Right ventricle myocardium superior (tissue), 1 donor: ENCODE results near the gene SKAP1. TPM values are rescaled to one million over a fixed set of nuclear protein-coding genes. Genes with fewer than 3 reads are reported as not detected.
A peak's percentile ranks its signal among the peaks of the same experiment; 100 is the strongest.
"Not testable (repeated sequence)": the region's sequence is repeated elsewhere in the genome, so short reads cannot be mapped to it uniquely, and the experiment has no call there.

Source experiments
- ATAC-seq: fragments of 200-7000 bp; cut with Tn5 transposase; one replicate; pipeline ENCODE4 v1.9.1; 2020; ENCODE audit warnings: mild to moderate bottlenecking; ENCODE audit not compliant: poor library complexity
- DNase-seq: peaks from one replicate; pipeline ENCODE4 v3.0.0-alpha.2; 2020
- intact Hi-C: fragments of 100-400 bp; cut with DNase I; formaldehyde crosslinking; loops from one replicate; pipeline ENCODE4 v1.11.2; 2022
- total RNA-seq: library from RNA; stranded (reverse); fragmentation: NEBNext Ultra II Directional; extraction: Animal tissue kit (Norgen Biotek cat#: 25700); gene quantifications from one replicate; pipeline ENCODE4 v1.2.1, GENCODE V29; 2021
- donor health status: DM: no; HTN: yes; CAD: no; lungs with severe emphysema.

SKAP1 gene
- total RNA-seq, 1 donor from 2014 or later = 0.70 TPM

DNA sequence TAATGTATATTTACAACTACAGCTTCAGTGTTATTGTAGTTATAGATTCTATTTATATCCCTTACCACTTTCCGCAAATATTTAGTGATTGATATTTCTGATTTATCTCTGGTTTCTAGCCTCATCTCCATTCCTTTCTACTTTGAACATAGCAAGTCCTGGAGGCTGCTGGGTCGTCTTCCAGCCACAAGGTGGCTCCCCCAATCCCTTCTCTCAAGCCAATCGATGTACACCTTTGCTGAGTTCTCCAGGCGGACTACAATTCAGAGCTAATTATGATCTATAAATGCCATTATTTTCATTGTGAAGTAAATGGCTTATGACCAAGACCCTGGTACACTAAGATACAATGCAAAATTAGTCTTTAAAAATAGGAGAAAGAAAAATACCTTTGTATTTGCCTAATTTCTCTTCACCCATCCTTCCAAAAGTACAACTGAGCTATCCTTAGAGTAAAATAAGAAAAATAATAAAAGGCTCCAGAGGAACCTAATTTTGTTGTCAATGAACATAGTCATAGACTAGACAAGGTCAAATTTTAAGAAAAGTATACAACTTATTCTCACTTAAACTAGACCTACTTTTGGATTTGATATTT, 122.1 kb downstream of the SKAP1 start:
- ATAC-seq (peak; percentile 56), DNase-seq (peak; percentile 46)
- intact Hi-C loops = no loop called here

DNA sequence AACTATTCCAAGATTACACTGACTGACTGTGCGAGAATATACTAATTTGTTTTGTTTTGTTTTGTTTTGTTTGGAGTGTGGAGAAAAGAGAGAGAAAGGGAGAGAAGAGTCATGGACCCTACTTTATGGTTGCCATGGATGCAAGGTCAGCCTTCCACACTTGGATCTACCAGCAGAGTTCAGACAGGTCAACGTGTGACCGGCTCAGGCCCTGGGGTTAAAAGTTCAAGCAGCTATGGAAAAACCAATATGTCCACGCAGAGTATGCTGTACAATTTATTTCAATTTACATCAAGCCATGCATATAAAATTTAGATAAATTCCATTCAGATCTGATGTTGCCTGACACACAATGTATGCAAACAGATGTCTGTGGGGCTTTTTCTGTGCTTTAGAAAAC, 122.8 kb downstream of the SKAP1 start:
- intact Hi-C loops = no loop called here
- DNase-seq (no peak), ATAC-seq (no peak)

DNA sequence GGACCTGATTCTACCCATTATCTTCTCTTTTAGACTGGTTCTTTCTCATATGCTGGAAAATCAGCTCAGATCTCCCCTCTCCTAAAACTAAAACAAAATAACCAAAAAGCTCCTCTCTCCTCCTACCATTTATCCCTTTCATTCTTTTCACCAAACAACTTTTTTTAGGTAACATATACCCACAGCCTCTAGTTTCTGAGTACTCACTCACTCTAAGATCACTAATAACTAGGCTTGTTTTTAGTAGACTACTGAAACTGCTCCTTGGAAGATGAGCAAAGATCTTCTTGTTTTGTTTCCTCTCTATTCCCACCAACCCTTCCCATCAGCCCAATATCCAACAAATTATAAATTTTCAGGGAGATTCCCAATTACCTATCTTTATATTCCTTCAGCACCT, 129.0 kb downstream of the SKAP1 start:
- ATAC-seq = no peak
- DNase-seq = no peak
- intact Hi-C loops = no loop called here

DNA sequence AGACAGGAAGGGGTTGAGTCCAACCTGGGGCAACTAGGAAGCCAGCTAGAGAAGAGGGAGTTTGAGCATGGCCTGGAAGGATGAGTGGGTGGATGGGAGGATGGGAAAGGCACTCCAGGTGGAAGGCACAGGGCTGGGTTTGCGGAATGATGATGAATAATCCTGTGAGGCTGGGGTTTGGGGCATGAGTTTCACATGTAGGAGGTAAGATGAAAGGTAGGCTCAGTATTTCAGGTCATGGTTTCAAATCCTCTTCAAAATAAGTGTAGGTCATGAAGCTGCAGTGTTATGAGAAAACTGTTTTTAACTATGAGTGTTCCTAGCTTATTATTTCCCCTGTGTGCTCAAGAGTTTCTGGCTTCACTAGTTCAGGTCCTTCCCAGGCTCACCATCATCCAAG, 130.3 kb downstream of the SKAP1 start:
- no peak for ATAC-seq
- intact Hi-C loops = no loop called here

DNA sequence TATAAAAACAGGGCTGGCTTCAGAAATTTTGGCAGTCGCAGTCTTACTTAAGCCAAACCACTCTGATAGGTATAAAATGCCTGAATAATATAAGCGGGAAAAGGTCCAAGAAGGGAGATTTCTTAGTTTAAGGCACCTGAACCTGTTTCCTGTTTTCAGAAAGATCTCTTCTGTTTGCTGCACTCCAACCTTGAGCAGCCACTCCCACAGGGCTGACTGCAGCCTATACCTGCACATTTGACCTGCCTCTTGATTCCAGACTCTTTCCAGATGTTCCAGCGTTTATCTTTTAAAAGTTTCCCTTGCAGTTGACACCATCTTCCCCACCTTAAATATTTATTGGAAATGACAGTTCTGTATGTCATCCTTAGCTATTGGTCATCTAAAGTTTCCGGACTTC, 132.2 kb downstream of the SKAP1 start:
- no peak for DNase-seq
- intact Hi-C loops = no loop called here
- ATAC-seq = no peak

More for the DNA sequence above, 130.3 kb downstream of the SKAP1 start:
- DNase-seq = no peak

DNA sequence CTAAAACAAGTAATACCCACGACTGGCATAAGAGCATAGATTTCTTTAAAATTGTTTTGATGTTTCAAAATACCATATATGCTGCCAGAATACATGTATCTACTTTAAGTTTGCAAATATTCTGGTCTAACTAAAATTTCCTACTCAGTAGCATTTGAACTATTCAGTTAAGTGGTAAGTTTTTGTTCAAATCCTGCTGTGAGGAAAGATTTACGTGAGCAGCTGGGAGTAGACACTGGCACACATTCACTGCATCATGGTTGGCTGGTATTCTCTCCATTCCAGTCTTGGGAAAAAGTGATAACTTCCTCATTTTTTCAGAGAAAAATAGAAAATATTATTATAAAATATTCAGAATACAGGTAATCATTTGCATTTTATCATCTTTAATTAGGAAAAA, 133.6 kb downstream of the SKAP1 start:
- no peak for ATAC-seq
- intact Hi-C loops = no loop called here
- DNase-seq = no peak

DNA sequence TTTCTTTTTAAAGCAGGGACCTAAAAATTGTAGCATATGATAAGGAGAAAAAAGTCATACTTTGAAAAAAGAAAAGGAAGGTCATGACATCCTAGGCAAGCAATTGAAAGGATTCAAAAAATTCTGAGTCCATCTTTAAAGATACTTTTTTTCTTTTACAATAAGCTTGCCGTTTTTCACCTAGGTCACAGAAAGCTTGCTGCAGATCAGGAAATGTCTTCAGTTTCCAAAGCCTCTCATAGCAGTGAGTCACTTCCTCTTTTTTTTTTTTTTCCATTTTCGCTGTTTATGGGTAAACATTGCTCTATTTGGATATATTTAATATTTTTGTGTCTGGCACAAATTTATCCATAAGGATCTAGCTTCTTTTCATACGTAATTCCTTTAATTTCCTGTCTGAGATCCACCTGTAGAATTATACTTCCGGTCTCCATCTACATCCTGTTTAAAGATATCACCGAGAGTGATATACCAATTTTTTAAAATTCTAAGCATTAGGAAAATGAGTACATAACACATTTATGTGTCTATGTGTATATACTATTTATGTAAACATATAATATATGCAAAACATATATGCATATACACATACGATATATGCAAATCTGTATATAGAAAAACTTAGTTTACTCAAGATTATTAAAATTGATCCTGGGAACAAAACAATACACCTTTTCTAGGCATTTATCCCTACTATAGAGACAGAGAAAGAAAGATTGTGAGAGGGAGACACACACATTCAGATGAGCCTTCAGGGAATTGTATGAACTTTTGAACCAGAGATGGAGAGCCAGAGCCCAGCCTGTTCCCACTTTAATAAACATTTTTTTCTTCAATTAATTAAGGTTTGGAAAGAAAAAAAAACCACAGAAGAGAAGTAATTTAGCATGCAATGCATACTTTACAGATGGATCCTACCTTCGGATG, 134.4 kb downstream of the SKAP1 start:
- intact Hi-C loops = no loop called here
- DNase-seq (no peak), ATAC-seq (no peak)

DNA sequence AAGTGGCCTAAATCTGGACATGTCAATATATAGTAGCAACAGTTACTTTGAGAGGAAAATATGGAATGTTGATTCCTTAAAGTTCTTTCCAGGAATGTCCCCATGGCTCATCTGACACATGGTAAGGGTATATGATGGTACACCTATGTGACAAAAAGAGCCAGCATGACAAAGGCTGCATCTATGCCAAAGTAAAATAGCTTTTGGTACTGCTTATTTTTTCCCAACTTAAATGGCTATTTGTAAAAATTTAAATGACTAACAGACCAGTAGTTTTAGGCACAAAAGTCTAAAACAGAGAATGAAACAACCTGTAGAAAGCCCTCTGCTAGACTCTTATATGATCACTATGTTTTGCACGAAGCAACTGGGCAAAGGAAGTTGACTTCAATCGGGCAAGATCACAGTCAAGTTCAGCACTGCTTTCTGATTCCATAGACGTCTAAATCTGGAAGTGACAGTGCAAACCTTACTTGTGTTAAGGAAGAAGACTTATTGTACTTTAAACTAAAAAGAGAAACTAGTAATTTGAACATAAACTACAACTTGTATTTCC, 135.1 kb downstream of the SKAP1 start:
- intact Hi-C loops = no loop called here
- ATAC-seq (no peak), DNase-seq (no peak)

DNA sequence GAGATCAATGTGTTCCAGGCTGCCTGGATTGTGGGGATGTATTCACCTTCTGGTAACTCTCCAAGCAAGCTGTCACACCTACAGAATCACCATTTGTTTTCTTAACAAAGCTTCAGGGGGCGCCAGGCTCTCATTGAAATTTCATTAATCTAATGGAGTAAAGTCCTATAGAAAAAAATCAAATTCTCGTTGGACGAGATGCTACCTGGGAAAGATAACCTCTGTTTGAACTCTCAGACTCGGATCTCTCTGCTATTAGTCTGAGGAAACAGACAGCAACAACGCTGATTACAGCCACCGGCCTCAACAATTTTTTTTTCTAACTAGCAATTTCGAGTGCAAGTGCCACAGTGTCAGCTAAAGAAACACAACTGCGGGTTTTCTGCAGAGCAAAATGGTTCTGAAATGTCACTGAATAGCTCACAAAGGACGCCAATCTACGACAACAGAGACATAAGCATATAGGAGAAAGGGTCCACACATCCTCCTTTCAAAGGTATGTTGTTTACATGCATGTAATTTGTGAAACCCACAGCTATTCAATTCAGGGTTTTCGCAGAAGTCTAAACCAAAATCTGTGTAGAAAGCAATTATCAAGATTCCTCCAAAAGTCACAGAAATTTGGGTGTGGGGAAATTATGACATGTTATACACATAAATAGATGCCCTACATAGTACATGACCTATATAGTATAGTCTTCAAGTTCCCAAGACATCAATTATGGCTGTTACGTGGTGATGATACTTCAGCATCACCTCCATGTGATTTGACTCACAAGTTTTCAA, 135.8 kb downstream of the SKAP1 start:
- intact Hi-C loops = no loop called here
- no peak for ATAC-seq

DNA sequence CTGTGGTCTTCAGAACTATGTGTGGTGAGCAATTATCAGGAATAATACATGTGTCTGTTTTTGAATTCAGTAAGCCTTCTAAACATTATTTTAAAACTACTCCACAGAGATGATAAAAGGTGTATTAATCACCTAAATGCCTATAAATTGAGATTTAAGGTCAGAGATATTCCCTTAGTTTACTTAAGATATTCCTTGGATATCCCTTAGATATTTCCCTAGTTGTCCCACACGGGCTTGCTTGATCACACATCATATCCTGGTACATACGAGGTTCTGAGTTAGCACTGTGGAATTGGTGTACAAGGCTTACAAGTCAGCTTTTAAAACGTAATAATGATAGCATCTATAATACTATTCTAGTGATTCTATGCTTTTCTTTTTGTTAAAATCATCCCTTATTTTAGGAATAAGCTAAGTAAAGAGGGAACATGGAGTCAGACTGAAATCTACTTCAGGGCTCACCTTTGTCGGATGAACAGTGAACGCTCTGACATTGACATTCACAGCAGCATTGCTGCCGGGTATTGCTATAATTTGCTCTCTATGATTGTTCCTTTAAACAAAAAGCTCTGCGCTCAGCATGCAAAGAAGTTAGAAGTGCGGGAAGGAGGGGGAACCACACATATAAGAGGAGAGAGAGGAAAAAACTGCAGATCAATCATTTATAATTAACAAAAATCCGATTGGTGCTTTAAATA, 136.5 kb downstream of the SKAP1 start:
- ATAC-seq (no peak), DNase-seq (no peak)
- intact Hi-C loops = no loop called here

More for the DNA sequence above, 135.8 kb downstream of the SKAP1 start:
- DNase-seq = no peak

DNA sequence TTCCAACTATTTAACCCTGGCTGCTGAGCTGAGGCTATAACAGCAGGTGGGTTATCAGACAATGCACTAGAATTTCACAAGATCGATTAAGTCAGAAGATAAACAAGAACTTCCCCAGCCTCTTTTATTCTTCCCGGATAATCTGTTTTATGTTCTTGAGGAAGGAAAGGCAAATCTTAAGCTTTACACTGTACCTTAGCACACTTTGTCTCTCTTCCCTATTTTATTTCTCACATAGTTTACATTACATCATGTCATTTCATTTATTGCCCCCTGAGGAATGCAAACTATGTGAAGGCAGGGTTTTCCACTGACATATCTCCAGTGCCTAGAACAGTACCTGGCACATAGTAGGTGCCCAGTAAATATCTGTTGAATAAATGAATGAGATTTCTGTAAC, 139.6 kb downstream of the SKAP1 start:
- ATAC-seq (no peak), DNase-seq (no peak)
- intact Hi-C loops = no loop called here

DNA sequence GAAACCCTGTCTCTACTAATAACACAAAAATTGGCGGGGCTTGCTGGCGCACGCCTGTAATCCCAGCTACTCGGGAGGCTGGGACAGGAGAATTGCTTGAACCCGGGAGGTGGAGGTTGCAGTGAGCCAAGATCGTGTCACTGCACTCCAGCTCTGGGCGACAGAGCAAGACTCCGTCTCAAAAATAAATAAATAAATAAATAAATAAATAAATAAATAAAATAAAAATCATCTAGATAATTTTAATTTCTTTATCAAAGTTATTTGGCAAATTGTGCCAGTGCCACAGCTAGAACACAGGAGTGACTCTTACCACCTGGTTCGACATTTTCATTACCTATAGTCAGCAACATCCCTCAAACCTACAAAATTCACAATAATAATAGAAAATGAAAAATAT, 143.1 kb downstream of the SKAP1 start:
- DNase-seq, intact Hi-C loops, ATAC-seq: not testable (repeated sequence)

DNA sequence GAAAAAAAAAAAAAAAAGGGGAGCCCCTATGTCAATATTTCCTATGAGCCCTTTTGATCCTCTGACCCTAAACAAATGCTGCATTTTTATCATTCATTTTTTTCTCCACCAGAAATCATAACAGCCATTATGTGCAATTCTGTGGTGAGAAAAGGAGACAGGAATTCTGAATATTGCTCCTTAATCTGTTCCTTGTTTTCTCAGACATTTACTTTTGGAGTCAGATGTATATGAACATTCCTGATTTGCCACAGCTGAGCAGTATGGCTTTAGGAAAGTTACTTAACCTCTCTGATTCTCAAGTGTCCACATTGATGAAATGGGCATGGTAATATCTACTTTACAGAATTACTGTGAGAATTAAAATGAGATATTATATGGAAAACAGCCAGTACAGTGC, 144.4 kb downstream of the SKAP1 start:
- ATAC-seq = no peak

DNA sequence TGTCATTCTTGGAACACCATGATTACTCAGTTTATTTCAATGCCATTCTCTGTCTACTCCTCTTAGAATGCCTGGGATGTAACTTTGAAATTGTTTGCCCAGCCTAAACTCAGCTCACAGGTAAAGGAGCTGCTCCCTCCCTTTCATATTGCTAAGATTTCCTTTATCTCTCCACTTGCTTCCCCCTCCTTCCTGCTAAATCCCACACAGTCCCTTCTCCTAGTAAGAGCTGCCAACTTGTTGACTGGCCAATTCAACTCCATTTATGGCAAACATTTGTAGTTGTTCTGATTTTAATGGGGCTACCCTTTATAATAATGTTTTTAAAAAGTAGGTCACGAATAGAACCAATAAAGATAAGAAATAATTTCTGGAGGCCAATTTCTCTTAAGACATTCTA, 146.1 kb downstream of the SKAP1 start:
- no peak for DNase-seq
- no peak for ATAC-seq
- intact Hi-C loops = no loop called here

More for the DNA sequence above, 144.4 kb downstream of the SKAP1 start:
- DNase-seq = no peak
- intact Hi-C loops = no loop called here

DNA sequence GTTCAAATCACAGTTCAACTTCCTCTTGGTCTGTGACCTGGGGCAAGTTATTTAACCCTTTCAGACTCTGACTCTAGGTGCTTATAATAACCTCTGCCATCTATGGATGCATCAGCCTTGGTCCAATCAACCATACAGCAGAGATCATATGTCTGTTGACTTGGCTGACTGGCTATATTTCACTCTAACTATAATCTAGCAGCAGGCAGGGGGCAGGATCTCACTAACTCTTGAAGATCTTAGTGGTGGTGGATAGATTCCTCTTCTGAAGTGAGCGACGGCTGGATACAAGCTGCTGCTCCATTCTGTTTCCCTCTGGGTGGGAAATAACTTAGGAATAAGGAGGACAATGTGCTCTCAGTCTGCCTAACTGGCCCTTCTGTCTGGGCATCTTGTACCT, 146.6 kb downstream of the SKAP1 start:
- no peak for DNase-seq
- ATAC-seq = no peak
- intact Hi-C loops = no loop called here

DNA sequence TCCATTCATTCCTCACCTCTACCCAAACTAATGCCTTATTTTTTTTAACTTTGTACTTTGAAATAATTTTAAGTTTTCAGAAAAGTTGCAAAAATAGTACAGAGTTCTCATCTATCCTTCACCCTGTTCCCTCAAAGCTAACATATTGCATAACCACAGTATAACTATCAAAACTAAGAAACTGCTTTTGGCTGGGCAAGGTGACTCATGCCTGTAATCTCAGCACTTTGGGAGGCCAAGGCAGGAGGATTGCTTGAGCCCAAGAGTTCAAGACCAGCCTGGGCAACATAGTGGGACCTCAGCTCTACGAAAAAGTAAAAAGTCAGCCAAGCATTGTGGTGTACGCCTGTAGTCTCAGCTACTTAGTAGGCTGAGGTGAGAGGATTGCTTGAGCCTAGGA, 147.7 kb downstream of the SKAP1 start:
- intact Hi-C loops = no loop called here
- DNase-seq (no peak), ATAC-seq (no peak)

DNA sequence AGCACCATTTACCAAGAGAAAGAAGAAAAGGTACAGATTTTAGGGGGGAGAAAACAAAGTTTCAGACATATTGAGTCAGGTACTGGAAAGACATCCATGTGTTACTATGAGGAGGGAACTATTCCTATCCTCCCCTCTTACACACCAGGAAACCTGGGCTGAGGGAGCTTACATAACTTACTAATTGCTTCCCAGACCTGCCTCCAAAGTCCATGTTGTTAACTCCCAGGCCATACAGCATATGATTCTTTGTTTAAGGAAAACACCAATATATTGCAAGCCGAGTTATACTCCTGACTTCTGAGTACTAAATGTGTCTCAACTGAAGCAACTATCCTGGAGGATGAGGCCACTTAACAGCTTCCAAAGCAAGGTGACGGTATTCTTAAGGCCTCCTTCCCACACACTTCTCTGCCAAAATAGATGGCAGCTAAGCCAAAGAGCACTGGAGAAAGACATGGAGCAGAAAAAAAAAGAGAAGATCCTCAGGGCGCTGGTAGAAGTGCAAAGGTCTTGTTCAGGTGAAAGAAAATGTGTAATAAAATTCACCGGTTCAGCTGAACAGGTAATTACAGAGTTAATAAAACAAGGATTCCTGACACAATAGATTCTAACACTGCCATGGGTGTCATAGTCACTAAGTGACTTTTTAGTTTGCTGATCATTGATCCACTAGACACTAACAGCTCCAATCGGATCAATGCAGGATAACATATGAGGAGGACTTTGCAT, 151.1 kb downstream of the SKAP1 start:
- DNase-seq (no peak), ATAC-seq (no peak)
- intact Hi-C loops = no loop called here

DNA sequence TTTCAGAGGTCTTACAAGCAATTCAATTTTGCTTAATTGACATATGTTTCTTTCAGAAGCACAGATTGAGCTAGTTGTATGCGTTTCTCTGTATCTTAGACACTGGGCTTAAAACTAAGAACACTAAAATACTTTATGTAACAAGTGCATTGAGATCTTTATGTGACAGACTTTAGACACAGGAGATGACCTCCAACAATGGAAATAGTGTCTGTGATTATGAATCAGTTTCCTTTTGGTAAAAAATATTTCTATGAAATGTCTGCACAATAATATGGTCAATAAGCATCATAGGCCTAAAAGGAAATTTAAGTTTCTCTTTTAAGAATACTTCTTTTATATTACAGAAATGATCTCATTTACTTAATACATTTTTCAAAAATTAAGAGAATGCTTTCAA, 153.2 kb downstream of the SKAP1 start:
- DNase-seq (no peak), ATAC-seq (no peak)

More for the DNA sequence above, 153.2 kb downstream of the SKAP1 start:
- intact Hi-C loops = no loop called here
